ENCODE data around the gene PTPRN2. TPM values are rescaled to one million over a fixed set of nuclear protein-coding genes. Genes with fewer than 3 reads are reported as not detected.

The PTPRN2 gene
- total and polyA plus RNA-seq, 2 donors from 2014 or later, result 4.8 to 6.2 TPM

DNA sequence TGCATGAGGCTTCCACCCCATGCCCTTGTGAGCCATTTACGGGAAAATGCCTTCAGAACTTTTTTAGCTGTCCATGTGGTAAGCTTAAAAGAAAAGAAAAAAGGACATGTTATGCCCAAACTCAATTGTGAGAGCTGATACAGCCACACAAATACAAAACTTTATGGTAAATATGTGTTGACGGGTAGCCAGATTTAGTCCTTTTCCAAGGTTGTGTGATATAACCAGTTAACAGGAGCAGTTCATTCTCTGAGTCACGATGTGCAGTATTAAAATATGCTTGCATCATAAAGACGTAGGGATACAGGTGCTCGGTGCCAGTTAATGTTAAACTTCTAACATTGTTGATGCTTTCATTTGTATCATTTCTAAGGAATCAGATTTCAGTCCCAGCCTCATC lies 900.5 kb downstream of the PTPRN2 start:
- Histone ChIP-seq H3K4me3 (ENCODE audit: low read length in 3 of 3) (no peak overlapping the region), H3K9me3 (ENCODE audit: control insufficient read depth in 2 of 3, insufficient read depth in 1 of 3, low read length in 3 of 3) (no peaks in the 10 kb centered on the region), H3K36me3 (ENCODE audit: control insufficient read depth in 2 of 3, insufficient read depth in 3 of 3, low read length in 3 of 3) (no peaks in the 10 kb centered on the region), H3K27ac (ENCODE audit: low read depth in 2 of 2, low read length in 2 of 2) (no peak overlapping the region), H3K4me1 (ENCODE audit: control insufficient read depth in 2 of 3, insufficient read depth in 2 of 3, low read depth in 1 of 3, low read length in 3 of 3) (peaks cover 0 to 4% (median 0%) of the 10 kb centered on the region in 3 donors), H3K9ac (ENCODE audit: low read length in 3 of 3) (no peak overlapping the region), H3K27me3 (ENCODE audit: control insufficient read depth, insufficient read depth, low read length) (peaks cover 56% of the 10 kb centered on the region)
- intact Hi-C loops (cut with DNase I), result no loop called here
- DNase-seq (no peak), FAIRE-seq (no peak)
- TF ChIP-seq, protein P1, sequence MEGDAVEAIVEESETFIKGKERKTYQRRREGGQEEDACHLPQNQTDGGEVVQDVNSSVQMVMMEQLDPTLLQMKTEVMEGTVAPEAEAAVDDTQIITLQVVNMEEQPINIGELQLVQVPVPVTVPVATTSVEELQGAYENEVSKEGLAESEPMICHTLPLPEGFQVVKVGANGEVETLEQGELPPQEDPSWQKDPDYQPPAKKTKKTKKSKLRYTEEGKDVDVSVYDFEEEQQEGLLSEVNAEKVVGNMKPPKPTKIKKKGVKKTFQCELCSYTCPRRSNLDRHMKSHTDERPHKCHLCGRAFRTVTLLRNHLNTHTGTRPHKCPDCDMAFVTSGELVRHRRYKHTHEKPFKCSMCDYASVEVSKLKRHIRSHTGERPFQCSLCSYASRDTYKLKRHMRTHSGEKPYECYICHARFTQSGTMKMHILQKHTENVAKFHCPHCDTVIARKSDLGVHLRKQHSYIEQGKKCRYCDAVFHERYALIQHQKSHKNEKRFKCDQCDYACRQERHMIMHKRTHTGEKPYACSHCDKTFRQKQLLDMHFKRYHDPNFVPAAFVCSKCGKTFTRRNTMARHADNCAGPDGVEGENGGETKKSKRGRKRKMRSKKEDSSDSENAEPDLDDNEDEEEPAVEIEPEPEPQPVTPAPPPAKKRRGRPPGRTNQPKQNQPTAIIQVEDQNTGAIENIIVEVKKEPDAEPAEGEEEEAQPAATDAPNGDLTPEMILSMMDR (IDR thresholded peaks at IDR 0.05; ENCODE audit: borderline replicate concordance, extremely low read depth, insufficient read depth), result no peak

DNA sequence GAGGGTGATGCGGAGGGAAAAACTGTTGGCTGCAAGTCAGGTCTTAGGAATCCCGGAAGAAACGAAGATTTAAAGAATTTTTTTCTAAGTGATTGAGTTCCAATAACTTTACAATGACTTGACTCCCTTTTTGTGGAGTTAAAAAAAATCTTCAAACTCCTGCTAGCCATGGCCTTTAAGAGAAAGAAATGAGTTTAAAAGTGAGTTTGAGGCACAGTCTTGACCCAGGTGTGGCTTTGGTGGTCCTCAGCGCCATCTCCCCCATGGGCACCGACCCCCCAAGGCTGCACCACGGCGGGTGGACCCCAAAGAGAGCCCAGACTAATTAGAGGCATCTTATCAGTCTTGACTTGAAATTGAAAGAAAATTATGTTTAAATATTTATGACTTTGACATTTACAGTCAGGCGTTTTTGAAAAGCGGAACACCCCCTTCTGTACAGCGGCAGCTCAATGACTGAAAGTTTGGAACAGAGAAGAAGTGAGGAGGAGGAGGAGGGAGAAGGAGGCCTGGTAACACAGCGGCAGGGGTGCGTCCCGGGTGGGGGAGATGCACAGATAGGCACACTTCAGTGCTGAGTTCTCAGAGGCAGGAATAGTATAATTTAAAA lies 901.2 kb downstream of the PTPRN2 start:
- intact Hi-C loops (cut with DNase I), result no loop called here
- Histone ChIP-seq H3K4me3 (ENCODE audit: low read length in 3 of 3) (no peak overlapping the region), H3K4me1 (ENCODE audit: control insufficient read depth in 2 of 3, insufficient read depth in 2 of 3, low read depth in 1 of 3, low read length in 3 of 3) (peaks cover 0 to 4% (median 0%) of the 10 kb centered on the region in 3 donors), H3K27ac (ENCODE audit: low read depth in 2 of 2, low read length in 2 of 2) (no peak overlapping the region), H3K9ac (ENCODE audit: low read length in 3 of 3) (no peak overlapping the region), H3K9me3 (ENCODE audit: control insufficient read depth in 2 of 3, insufficient read depth in 1 of 3, low read length in 3 of 3) (no peaks in the 10 kb centered on the region), H3K36me3 (ENCODE audit: control insufficient read depth in 2 of 3, insufficient read depth in 3 of 3, low read length in 3 of 3) (no peaks in the 10 kb centered on the region), H3K27me3 (ENCODE audit: control insufficient read depth, insufficient read depth, low read length) (peaks cover 62% of the 10 kb centered on the region)
- TF ChIP-seq, protein P1 (IDR thresholded peaks at IDR 0.05; ENCODE audit: borderline replicate concordance, extremely low read depth, insufficient read depth), result no peak
- FAIRE-seq (no peak), DNase-seq (peak in 2 of 5 donors; percentile 18 to 39)

DNA sequence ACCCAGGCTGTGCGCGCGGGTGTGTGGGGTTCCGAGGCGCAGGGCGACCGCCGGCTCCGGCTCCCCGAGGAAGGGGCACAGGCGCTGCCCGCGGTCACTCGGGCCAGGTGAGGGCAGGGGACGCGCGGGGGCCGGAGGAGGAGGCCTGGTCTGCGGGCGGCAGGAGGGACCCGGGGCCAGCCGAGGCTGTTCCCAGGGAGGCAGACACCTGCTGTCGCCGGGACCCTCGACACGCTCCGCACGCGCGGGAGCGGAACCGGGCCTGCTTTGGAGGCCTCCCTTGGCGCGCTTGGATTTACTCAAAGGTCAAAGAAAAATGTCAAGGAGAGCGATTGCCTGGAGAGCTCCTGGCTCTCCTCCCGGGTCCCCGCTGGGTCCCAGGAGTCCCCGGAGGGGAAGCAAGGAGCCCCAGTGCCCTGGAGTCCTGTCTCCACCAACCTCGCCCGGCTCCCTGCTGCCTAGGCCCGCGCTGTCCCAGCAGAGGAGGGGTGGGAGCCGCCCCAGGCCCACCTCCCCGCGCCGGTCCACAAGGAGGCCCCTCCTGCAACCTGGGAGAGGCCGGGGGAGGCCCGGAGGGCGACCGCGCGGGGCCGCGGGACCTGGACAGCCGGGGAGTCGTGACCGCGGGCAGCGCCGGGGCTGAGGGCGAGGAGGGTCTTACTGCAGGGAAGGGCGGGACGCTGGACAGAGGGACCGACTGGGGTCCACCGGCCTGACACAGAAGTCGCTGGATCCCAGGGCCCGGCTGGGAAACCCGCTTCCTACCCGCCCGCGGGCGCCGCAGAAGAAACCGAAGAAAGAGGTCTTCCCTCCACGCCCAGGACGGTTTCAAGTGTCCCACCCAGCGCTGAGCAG lies 902.0 kb downstream of the PTPRN2 start:
- peaks cover 64% of the 10 kb centered on the region for H3K27me3 ChIP-seq (ENCODE audit: control insufficient read depth, insufficient read depth, low read length)
- peaks cover 0 to 4% (median 0%) of the 10 kb centered on the region in 3 donors for H3K4me1 ChIP-seq (ENCODE audit: control insufficient read depth in 2 of 3, insufficient read depth in 2 of 3, low read depth in 1 of 3, low read length in 3 of 3)
- no peaks in the 10 kb centered on the region for H3K9me3 ChIP-seq (ENCODE audit: control insufficient read depth in 2 of 3, insufficient read depth in 1 of 3, low read length in 3 of 3)
- FAIRE-seq (no peak), DNase-seq (peak in 2 of 5 donors; percentile 59 to 64)
- no peak overlapping the region for H3K9ac ChIP-seq (ENCODE audit: low read length in 3 of 3)
- no peaks in the 10 kb centered on the region for H3K36me3 ChIP-seq (ENCODE audit: control insufficient read depth in 2 of 3, insufficient read depth in 3 of 3, low read length in 3 of 3)
- no peak overlapping the region for H3K4me3 ChIP-seq (ENCODE audit: low read length in 3 of 3)
- TF ChIP-seq, protein P1 (IDR thresholded peaks at IDR 0.05; ENCODE audit: borderline replicate concordance, extremely low read depth, insufficient read depth), result no peak
- intact Hi-C loops (cut with DNase I), result no loop called here
- H3K27ac ChIP-seq (ENCODE audit: low read depth in 2 of 2, low read length in 2 of 2), result no peak overlapping the region

All from kidney (tissue), 14 donors.